Breast epithelium (tissue), 4 donors: Measurements from ENCODE around the gene TEX52. TPM values are rescaled to one million over a fixed set of nuclear protein-coding genes. Genes with fewer than 3 reads are reported as not detected.

Source experiments
- DNase-seq, 2 donors: peaks; one replicate each; pipeline ENCODE4 v3.0.0-alpha.2; 2019; ENCODE audit warnings: low spot score in 2 of 2
- H3K27ac ChIP-seq, 2 donors: fragments of 200-600 bp; sonication (generic) in 1 of 2; one replicate each; pipeline ENCODE4 v1.5.1; 2016 to 2019; ENCODE audit warnings: mild to moderate bottlenecking in 1 of 2
- H3K27me3 ChIP-seq, 2 donors: fragments of 200-600 bp; sonication (generic) in 1 of 2; one replicate each; pipeline versions ENCODE4 v1.5.1 to v1.6.0; 2017 to 2019; ENCODE audit warnings: control low read depth in 1 of 2, mild to moderate bottlenecking in 1 of 2
- H3K36me3 ChIP-seq: fragments of 200-600 bp; one replicate; pipeline ENCODE4 v1.5.1; 2019
- H3K4me1 ChIP-seq, 2 donors: fragments of 200-600 bp; sonication (generic); one replicate each; pipeline ENCODE4 v1.5.1; 2016 to 2019; ENCODE audit warnings: control low read depth in 1 of 2
- H3K4me3 ChIP-seq, 3 donors: fragments of 200-600 bp; sonication (generic); 1 replicate in 2 of 3; 2 replicates in 1 of 3; pipeline ENCODE4 v1.5.1; 2016 to 2019; ENCODE audit warnings: mild to moderate bottlenecking in 3 of 3, moderate library complexity in 2 of 3
- H3K9me3 ChIP-seq, 2 donors: fragments of 200-600 bp; sonication (generic) in 1 of 2; one replicate each; pipeline ENCODE4 v1.5.1; 2016 to 2019; ENCODE audit warnings: control low read depth in 1 of 2
- POLR2A ChIP-seq: fragments of 450-650 bp; IDR thresholded peaks from one replicate; pipeline ENCODE4 v1.6.1; 2016; ENCODE audit warnings: antibody characterized with exemption, mild to moderate bottlenecking, moderate library complexity
- POLR2AphosphoS5 ChIP-seq, 3 donors: sonication (generic); formaldehyde crosslinking; IDR thresholded peaks; one replicate each; pipeline ENCODE4 v1.6.1; 2017; ENCODE audit warnings: antibody characterized with exemption in 3 of 3
- intact Hi-C: fragments of 100-400 bp; cut with DNase I; formaldehyde crosslinking; loops from one replicate; pipeline ENCODE4 v1.15.1; 2023; ENCODE audit warnings: low total_unique reads
- total RNA-seq, 3 donors: library from RNA; depleted of rRNA; stranded (reverse); fragments of >200 nt; gene quantifications; one replicate each; pipeline ENCODE4 v1.1.0, GENCODE V29; 2016
- TF ChIP-seq, protein P1 (sequence below), 3 donors: fragments of 450-650 bp; IDR thresholded peaks; one replicate each; pipeline ENCODE4 v1.5.1; 2016 to 2017; ENCODE audit warnings: antibody characterized with exemption in 3 of 3, mild to moderate bottlenecking in 3 of 3, moderate library complexity in 3 of 3

The TEX52 gene
- total RNA-seq, result not detected

- TF ChIP-seq, protein P1, sequence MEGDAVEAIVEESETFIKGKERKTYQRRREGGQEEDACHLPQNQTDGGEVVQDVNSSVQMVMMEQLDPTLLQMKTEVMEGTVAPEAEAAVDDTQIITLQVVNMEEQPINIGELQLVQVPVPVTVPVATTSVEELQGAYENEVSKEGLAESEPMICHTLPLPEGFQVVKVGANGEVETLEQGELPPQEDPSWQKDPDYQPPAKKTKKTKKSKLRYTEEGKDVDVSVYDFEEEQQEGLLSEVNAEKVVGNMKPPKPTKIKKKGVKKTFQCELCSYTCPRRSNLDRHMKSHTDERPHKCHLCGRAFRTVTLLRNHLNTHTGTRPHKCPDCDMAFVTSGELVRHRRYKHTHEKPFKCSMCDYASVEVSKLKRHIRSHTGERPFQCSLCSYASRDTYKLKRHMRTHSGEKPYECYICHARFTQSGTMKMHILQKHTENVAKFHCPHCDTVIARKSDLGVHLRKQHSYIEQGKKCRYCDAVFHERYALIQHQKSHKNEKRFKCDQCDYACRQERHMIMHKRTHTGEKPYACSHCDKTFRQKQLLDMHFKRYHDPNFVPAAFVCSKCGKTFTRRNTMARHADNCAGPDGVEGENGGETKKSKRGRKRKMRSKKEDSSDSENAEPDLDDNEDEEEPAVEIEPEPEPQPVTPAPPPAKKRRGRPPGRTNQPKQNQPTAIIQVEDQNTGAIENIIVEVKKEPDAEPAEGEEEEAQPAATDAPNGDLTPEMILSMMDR (IDR thresholded peaks at IDR 0.05), result no peak
- no peak for TF ChIP-seq POLR2AphosphoS5 (IDR thresholded peaks at IDR 0.05)
- TF ChIP-seq POLR2A, result no peak
- H3K27me3 ChIP-seq, result no peaks in the 10 kb centered on the region
- H3K27ac ChIP-seq, result no peak within 1 kb of the TSS
- no peak within 1 kb of the TSS for H3K4me3 ChIP-seq
- intact Hi-C loops, result loop anchor here (10.0 kb wide), 1 partner anchor 628 kb away; no protein-coding TSS in a partner anchor
- H3K9me3 ChIP-seq, result no peaks in the 10 kb centered on the region
- no peak for DNase-seq
- no peaks in the 10 kb centered on the region for H3K4me1 ChIP-seq
- H3K36me3 ChIP-seq, result no peaks in the 10 kb centered on the region
Measured at GRCh38 chr12:2857021-2857431, at the start of gene TEX52. TEX52 (minus strand) TSS chr12:2857039; CDS start chr12:2857026, 13 bp downstream.

DNA sequence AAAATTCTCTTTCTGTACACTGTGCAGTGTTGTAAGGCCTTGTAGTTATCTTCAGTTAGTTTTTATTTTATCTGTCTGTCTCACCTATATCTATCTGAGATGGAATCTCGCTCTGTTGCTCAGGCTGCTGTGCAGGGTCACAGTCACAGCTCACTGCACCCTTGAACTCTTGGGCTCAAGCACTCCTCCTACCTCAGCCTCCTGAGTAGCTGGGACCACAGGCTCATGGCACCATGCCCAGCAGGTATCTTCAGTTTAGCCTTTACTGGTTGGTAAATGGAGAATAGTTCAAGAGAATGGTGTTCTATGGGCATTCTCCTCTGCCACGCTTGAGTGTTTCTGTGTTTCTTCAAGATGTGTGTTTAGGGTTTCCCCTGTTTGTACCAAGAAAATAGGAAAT is 47.4 kb upstream of the TEX52 start:
- no peak overlapping the region for H3K27ac ChIP-seq
- intact Hi-C loops, result no loop called here
- H3K36me3 ChIP-seq, result no peaks in the 10 kb centered on the region
- TF ChIP-seq POLR2A (no peak), POLR2AphosphoS5 (IDR thresholded peaks at IDR 0.05) (no peak)
- TF ChIP-seq, protein P1 (IDR thresholded peaks at IDR 0.05), result no peak
- no peaks in the 10 kb centered on the region for H3K27me3 ChIP-seq
- H3K9me3 ChIP-seq, result no peaks in the 10 kb centered on the region
- H3K4me1 ChIP-seq, result no peaks in the 10 kb centered on the region
- no peak for DNase-seq
- H3K4me3 ChIP-seq, result no peak overlapping the region

- H3K4me1 ChIP-seq, result no peaks in the 10 kb centered on the region
- no peak for DNase-seq
- H3K36me3 ChIP-seq, result no peaks in the 10 kb centered on the region
- TF ChIP-seq, protein P1 (IDR thresholded peaks at IDR 0.05), result no peak
- TF ChIP-seq POLR2AphosphoS5 (IDR thresholded peaks at IDR 0.05), result peak in 1 of 3 donors; percentile 84
- H3K27me3 ChIP-seq, result no peaks in the 10 kb centered on the region
- H3K9me3 ChIP-seq, result no peaks in the 10 kb centered on the region
- H3K27ac ChIP-seq, result no peak overlapping the region
- no peak overlapping the region for H3K4me3 ChIP-seq
- intact Hi-C loops, result no loop called here
Measured at GRCh38 chr12:2902272-2902880, 45.5 kb upstream of the TEX52 start.

GRCh38 chr12:2900642-2901041 is 43.8 kb upstream of the TEX52 start:
- no peak overlapping the region for H3K27ac ChIP-seq
- intact Hi-C loops, result no loop called here
- H3K9me3 ChIP-seq, result no peaks in the 10 kb centered on the region
- no peak for TF ChIP-seq POLR2AphosphoS5 (IDR thresholded peaks at IDR 0.05)
- TF ChIP-seq, protein P1 (IDR thresholded peaks at IDR 0.05), result no peak
- TF ChIP-seq POLR2A, result no peak
- no peaks in the 10 kb centered on the region for H3K27me3 ChIP-seq
- DNase-seq, result no peak
- no peaks in the 10 kb centered on the region for H3K4me1 ChIP-seq
- H3K36me3 ChIP-seq, result no peaks in the 10 kb centered on the region
- no peak overlapping the region for H3K4me3 ChIP-seq

- Histone ChIP-seq H3K27me3 (no peaks in the 10 kb centered on the region), H3K27ac (no peak overlapping the region), H3K9me3 (no peaks in the 10 kb centered on the region), H3K36me3 (no peaks in the 10 kb centered on the region), H3K4me1 (no peaks in the 10 kb centered on the region), H3K4me3 (no peak overlapping the region)
- intact Hi-C loops, result no loop called here
- DNase-seq, result no peak
- TF ChIP-seq POLR2AphosphoS5 (IDR thresholded peaks at IDR 0.05), result no peak
- no peak for TF ChIP-seq POLR2A
- TF ChIP-seq, protein P1 (IDR thresholded peaks at IDR 0.05), result no peak
Measured at GRCh38 chr12:2897418-2897817, 40.6 kb upstream of the TEX52 start.
